HL-60 (cell line): ENCODE results near the gene LRP5.

ENCODE experiments used
- DNase-seq, 2 experiments: peaks; one replicate each; pipeline ENCODE4 v3.0.0-alpha.2; 2010 to 2020; ENCODE audit warnings: low read depth in 1 of 2, low spot score in 1 of 2
- H3K27ac ChIP-seq: fragments of 250-450 bp; sonication (Bioruptor Pico); replicated peaks from 2 replicates; pipeline ENCODE4 v1.5.1; 2020; ENCODE audit warnings: mild to moderate bottlenecking, moderate library complexity
- H3K27me3 ChIP-seq: fragments of 250-450 bp; sonication (Bioruptor Pico); 2 replicates; pipeline ENCODE4 v1.5.1; 2021; ENCODE audit warnings: mild to moderate bottlenecking, moderate library complexity; ENCODE audit not compliant: insufficient read depth, poor library complexity, severe bottlenecking
- H3K4me3 ChIP-seq: replicated peaks from 2 replicates; pipeline ENCODE4 v1.5.1; 2011; ENCODE audit warnings: mild to moderate bottlenecking, control low read depth, low read length; ENCODE audit not compliant: insufficient read depth
- CTCF ChIP-seq: IDR thresholded peaks from one replicate; pipeline ENCODE4 v1.5.1; 2011; ENCODE audit warnings: low read length, control low read depth, inconsistent platforms; ENCODE audit not compliant: insufficient read depth
- GABPA ChIP-seq: IDR thresholded peaks from 2 replicates; pipeline ENCODE4 v1.6.1; 2012; ENCODE audit warnings: low read depth
- POLR2AphosphoS5 ChIP-seq: IDR thresholded peaks from 2 replicates; pipeline ENCODE4 v1.6.1; 2012; ENCODE audit warnings: low read depth
- SPI1 ChIP-seq: IDR thresholded peaks from 2 replicates; pipeline ENCODE4 v1.6.1; 2012; ENCODE audit warnings: low read depth, mild to moderate bottlenecking, borderline replicate concordance
- TF ChIP-seq, protein P1 (sequence below): IDR thresholded peaks from 2 replicates; pipeline ENCODE4 v1.6.1; 2012; ENCODE audit warnings: low read depth; ENCODE audit not compliant: insufficient replicate concordance

Gene LRP5

GRCh38 chr11:68297052-68297378 is 15.4 kb upstream of the LRP5 start:
- TF ChIP-seq GABPA: no peak
- TF ChIP-seq CTCF: no peak
- TF ChIP-seq SPI1: no peak
- TF ChIP-seq POLR2AphosphoS5: no peak
- TF ChIP-seq, protein P1, sequence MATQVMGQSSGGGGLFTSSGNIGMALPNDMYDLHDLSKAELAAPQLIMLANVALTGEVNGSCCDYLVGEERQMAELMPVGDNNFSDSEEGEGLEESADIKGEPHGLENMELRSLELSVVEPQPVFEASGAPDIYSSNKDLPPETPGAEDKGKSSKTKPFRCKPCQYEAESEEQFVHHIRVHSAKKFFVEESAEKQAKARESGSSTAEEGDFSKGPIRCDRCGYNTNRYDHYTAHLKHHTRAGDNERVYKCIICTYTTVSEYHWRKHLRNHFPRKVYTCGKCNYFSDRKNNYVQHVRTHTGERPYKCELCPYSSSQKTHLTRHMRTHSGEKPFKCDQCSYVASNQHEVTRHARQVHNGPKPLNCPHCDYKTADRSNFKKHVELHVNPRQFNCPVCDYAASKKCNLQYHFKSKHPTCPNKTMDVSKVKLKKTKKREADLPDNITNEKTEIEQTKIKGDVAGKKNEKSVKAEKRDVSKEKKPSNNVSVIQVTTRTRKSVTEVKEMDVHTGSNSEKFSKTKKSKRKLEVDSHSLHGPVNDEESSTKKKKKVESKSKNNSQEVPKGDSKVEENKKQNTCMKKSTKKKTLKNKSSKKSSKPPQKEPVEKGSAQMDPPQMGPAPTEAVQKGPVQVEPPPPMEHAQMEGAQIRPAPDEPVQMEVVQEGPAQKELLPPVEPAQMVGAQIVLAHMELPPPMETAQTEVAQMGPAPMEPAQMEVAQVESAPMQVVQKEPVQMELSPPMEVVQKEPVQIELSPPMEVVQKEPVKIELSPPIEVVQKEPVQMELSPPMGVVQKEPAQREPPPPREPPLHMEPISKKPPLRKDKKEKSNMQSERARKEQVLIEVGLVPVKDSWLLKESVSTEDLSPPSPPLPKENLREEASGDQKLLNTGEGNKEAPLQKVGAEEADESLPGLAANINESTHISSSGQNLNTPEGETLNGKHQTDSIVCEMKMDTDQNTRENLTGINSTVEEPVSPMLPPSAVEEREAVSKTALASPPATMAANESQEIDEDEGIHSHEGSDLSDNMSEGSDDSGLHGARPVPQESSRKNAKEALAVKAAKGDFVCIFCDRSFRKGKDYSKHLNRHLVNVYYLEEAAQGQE: no peak
- DNase-seq: no peak
- Histone ChIP-seq H3K27me3 (no peaks in the 10 kb centered on the region), H3K27ac (no peak overlapping the region), H3K4me3 (no peak overlapping the region)

- no peak for DNase-seq
- Histone ChIP-seq H3K27ac (no peak overlapping the region), H3K27me3 (no peaks in the 10 kb centered on the region), H3K4me3 (no peak overlapping the region)
- TF ChIP-seq GABPA (no peak), SPI1 (no peak), CTCF (no peak), POLR2AphosphoS5 (no peak)
- TF ChIP-seq, protein P1: no peak
Observed at GRCh38 chr11:68297494-68297811, 14.9 kb upstream of the LRP5 start.

GRCh38 chr11:68297812-68298658 is 14.4 kb upstream of the LRP5 start:
- Histone ChIP-seq H3K4me3 (no peak overlapping the region), H3K27me3 (no peaks in the 10 kb centered on the region), H3K27ac (no peak overlapping the region)
- TF ChIP-seq GABPA: no peak
- TF ChIP-seq, protein P1: no peak
- TF ChIP-seq SPI1: no peak
- TF ChIP-seq CTCF: peak; percentile 81
- TF ChIP-seq POLR2AphosphoS5: no peak
- peak in 1 of 2 experiments; percentile 68 for DNase-seq
